GM12878 (cell line): ENCODE results near the gene COX18. TPM values are rescaled to one million over a fixed set of nuclear protein-coding genes. Genes with fewer than 3 reads are reported as not detected.

Source experiments
- ATAC-seq: fragments of 200-7000 bp; cut with Tn5 transposase; 3 replicates; pipeline ENCODE4 v1.9.1; 2020; ENCODE audit warnings: mild to moderate bottlenecking, moderate library complexity
- BruUV-seq: library from RNA; stranded (reverse); fragments of 400-500 nt; replicated peaks from 2 replicates; lab custom pipeline; 2021; lab: Mats Ljungman, UMichigan
- CTCF ChIA-PET: fragments of 300-600 bp; sonication (Branson Sonifier 250); formaldehyde crosslinking; extraction: SDS; loops from one replicate; lab custom pipeline; 2021; ENCODE audit warnings: inconsistent platforms; lab: Yijun Ruan, JAX
- POLR2A ChIA-PET: fragments of 350-600 bp; formaldehyde crosslinking; extraction: SDS; loops from one replicate; lab custom pipeline; 2021; ENCODE audit warnings: inconsistent platforms; lab: Charles Lee
- RAD21 ChIA-PET: fragments of 300-600 bp; sonication (Branson Sonifier 250); formaldehyde crosslinking; loops from one replicate; lab custom pipeline; 2023; ENCODE audit warnings: antibody characterized with exemption; ENCODE audit not compliant: unreplicated experiment; lab: Charles Lee
- SMC1A ChIA-PET: fragments of 300-600 bp; sonication (Branson Sonifier 250); formaldehyde crosslinking; loops from one replicate; lab custom pipeline; 2023; ENCODE audit not compliant: unreplicated experiment, uncharacterized antibody; lab: Charles Lee
- DNase-seq: peaks from one replicate; pipeline ENCODE4 v3.0.0-alpha.2; 2011; ENCODE audit warnings: low read depth, low spot score
- FAIRE-seq: peaks from 3 replicates; lab custom pipeline; 2011; peaks lifted over from hg19 to GRCh38; lab: Jason Lieb, UNC
- H2AFZ ChIP-seq: 2 replicates; pipeline ENCODE4 v1.6.0; 2011; ENCODE audit warnings: low read depth, low read length, control low read depth; ENCODE audit not compliant: control insufficient read depth
- H3K27ac ChIP-seq: 2 replicates; pipeline ENCODE4 v1.5.1; 2011; ENCODE audit warnings: control low read depth; ENCODE audit not compliant: control insufficient read depth, insufficient read depth
- H3K27me3 ChIP-seq, 2 experiments: replicated peaks in 1 of 2; 2 replicates each; pipeline versions ENCODE4 v1.6.0 to v1.6.1; 2011; ENCODE audit warnings: low read length in 1 of 2; ENCODE audit not compliant: control insufficient read depth in 2 of 2, insufficient read depth in 2 of 2
- H3K36me3 ChIP-seq, 2 experiments: 2 replicates each; pipeline ENCODE4 v1.5.1; 2011; ENCODE audit warnings: low read length in 1 of 2; ENCODE audit not compliant: control insufficient read depth in 2 of 2, insufficient read depth in 2 of 2
- H3K4me1 ChIP-seq: 2 replicates; pipeline ENCODE4 v1.6.1; 2011; ENCODE audit warnings: mild to moderate bottlenecking, low read length, moderate library complexity, mixed read lengths; ENCODE audit not compliant: control insufficient read depth, insufficient read depth
- H3K4me2 ChIP-seq: 2 replicates; pipeline ENCODE4 v1.6.0; 2011; ENCODE audit warnings: control low read depth; ENCODE audit not compliant: control insufficient read depth, insufficient read depth
- H3K4me3 ChIP-seq: fragments of 200-600 bp; sonication (generic); 2 replicates; pipeline ENCODE4 v1.5.1; 2016
- H3K79me2 ChIP-seq: 2 replicates; pipeline ENCODE4 v1.6.0; 2011; ENCODE audit warnings: low read length; ENCODE audit not compliant: control insufficient read depth, insufficient read depth
- H3K9ac ChIP-seq: 2 replicates; pipeline ENCODE4 v1.8.0; 2011; ENCODE audit warnings: low read length, control low read depth, mixed read lengths; ENCODE audit not compliant: control insufficient read depth, insufficient read depth
- H3K9me3 ChIP-seq: replicated peaks from 3 replicates; pipeline ENCODE4 v1.5.1; 2011; ENCODE audit warnings: mild to moderate bottlenecking, low read length; ENCODE audit not compliant: control insufficient read depth, insufficient read depth
- H4K20me1 ChIP-seq: 2 replicates; pipeline ENCODE4 v1.6.0; 2011; ENCODE audit not compliant: control insufficient read depth, insufficient read depth
- CHD1 ChIP-seq: IDR thresholded peaks from 2 replicates; pipeline ENCODE4 v1.6.1; 2012; ENCODE audit warnings: low read depth, low read length, improper control_type of control experiment
- CHD2 ChIP-seq: IDR thresholded peaks from 2 replicates; pipeline ENCODE4 v1.6.1; 2011; ENCODE audit warnings: low read depth, low read length, improper control_type of control experiment, borderline replicate concordance
- MEF2A ChIP-seq: IDR thresholded peaks from 2 replicates; pipeline ENCODE4 v1.6.1; 2011; ENCODE audit warnings: low read depth, mild to moderate bottlenecking, low read length, moderate library complexity; ENCODE audit not compliant: insufficient read depth
- MTA3 ChIP-seq: IDR thresholded peaks from 2 replicates; pipeline ENCODE4 v1.6.1; 2012; ENCODE audit warnings: low read length, inconsistent platforms, borderline replicate concordance
- RUNX3 ChIP-seq: IDR thresholded peaks from 2 replicates; pipeline ENCODE4 v1.6.1; 2012; ENCODE audit warnings: low read length, inconsistent platforms
- TCF3 ChIP-seq: IDR thresholded peaks from 2 replicates; pipeline ENCODE4 v1.6.1; 2012; ENCODE audit warnings: low read depth, mild to moderate bottlenecking, low read length, borderline replicate concordance; ENCODE audit not compliant: insufficient read depth
- WGBS: methylation state at CpG from one replicate; pipeline ENCODE4 v1.1.6; 2016; ENCODE audit warnings: low lambda C conversion rate; ENCODE audit not compliant: insufficient replicate concordance, insufficient coverage; ENCODE audit errors: missing lambda C conversion rate; 5-methylcytosine and 5-hydroxymethylcytosine counted together
- in situ Hi-C: fragments of 300-500 bp; cut with MboI; formaldehyde crosslinking; loops from 9 replicates; pipeline ENCODE4 v1.14.3; 2018; ENCODE audit warnings: mixed read lengths
- intact Hi-C: fragments of 100-400 bp; cut with micrococcal nuclease; formaldehyde crosslinking; loops from one replicate; pipeline ENCODE4 v1.14.2; 2022; ENCODE audit not compliant: unreplicated experiment
- polyA plus RNA-seq, 11 experiments: library from polyadenylated mRNA; depleted of rRNA in 4 of 11; unstranded in 6 of 11; stranded (reverse) in 5 of 11; fragments of >200 nt; fragmentation: Nextera tagmentation in 4 of 11; fragmentation: Illumina TruSeq in 1 of 11; extraction: Ambion mirVana in 4 of 11; extraction: Trizol in 1 of 11; gene quantifications; 1 replicate in 1 of 11; 2 replicates in 10 of 11; pipeline versions ENCODE4 v1.2.1 to v1.2.3, GENCODE V29; 2011 to 2016; ENCODE audit warnings: inconsistent platforms in 2 of 11, missing spikeins in 2 of 11, low read depth in 1 of 11
- total RNA-seq, 4 experiments: library from RNA; depleted of rRNA in 3 of 4; stranded (reverse); fragments of >200 nt in 3 of 4; fragmentation: Illumina TruSeq in 1 of 4; extraction: Trizol in 1 of 4; gene quantifications; 2 replicates each; pipeline versions ENCODE4 v1.2.1 to v1.2.3, GENCODE V29; 2013 to 2021
- TF ChIP-seq, protein P1 (sequence below): IDR thresholded peaks from 2 replicates; pipeline ENCODE4 v1.6.1; 2011; ENCODE audit warnings: low read depth, low read length, improper control_type of control experiment, borderline replicate concordance
- TF ChIP-seq, protein P2 (sequence below): fragments of 450-650 bp; IDR thresholded peaks from 2 replicates; pipeline ENCODE4 v1.6.1; 2017; ENCODE audit warnings: mild to moderate bottlenecking

Gene COX18
- total and polyA plus RNA-seq, 10 of the 15 experiments (the other 5 are each of a cell fraction or from before 2014, with no cell fraction given): 7.2 to 36.4 (median 17.7) TPM

DNA sequence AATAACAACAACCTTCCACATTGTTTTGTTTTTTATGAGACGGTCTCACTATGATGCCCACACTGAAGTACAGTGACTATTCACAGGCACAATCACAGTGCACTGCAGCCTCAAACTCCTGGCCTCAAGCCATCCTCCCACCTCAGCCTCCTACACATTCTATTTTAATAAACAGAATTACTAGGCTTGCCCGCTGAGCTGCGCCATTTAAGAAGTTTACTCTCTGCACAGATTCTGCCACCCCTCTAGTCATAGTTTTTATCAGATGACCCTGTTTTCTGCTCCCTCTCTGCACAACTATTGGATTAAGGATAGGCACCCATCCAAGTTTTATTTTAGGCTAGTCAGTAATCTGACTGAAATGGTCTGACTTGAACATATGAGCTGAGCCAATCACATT is 11.3 kb upstream of the COX18 start:
- peaks cover 3 to 12% of the 10 kb centered on the region in 2 experiments for H3K36me3 ChIP-seq
- no peak overlapping the region for H2AFZ ChIP-seq
- no peak overlapping the region; the same call in 1 of the 2 replicates for H3K4me2 ChIP-seq
- DNase-seq (no peak), FAIRE-seq (no peak), ATAC-seq (peak; percentile 40; the same call in 2 of the 3 replicates)
- TF ChIP-seq RUNX3: peak; percentile 33; the same call in 1 of the 2 replicates
- no peak for TF ChIP-seq CHD1
- TF ChIP-seq MEF2A: peak; percentile 48; the same call in 1 of the 2 replicates
- H3K9ac ChIP-seq: no peak overlapping the region
- intact Hi-C loops (no loop called here), in situ Hi-C loops (no loop called here)
- ChIA-PET CTCF (interaction anchor here (0.9 to 2.8 kb wide), 5 partner anchors 9 to 177 kb away, joined by 4 to 10 read pairs (median 6); partner anchors contain the start of gene COX18), RAD21 (interaction anchor here (0.9 to 1.6 kb wide), 2 partner anchors 11 to 13 kb away, joined by 4 to 6 read pairs; partner anchors contain the start of gene COX18), POLR2A (interaction anchor here (0.8 to 2.8 kb wide), 3 partner anchors 8 to 179 kb away, joined by 3 to 13 read pairs (median 11); no protein-coding TSS in a partner anchor), SMC1A (interaction anchor here (0.8 to 1.3 kb wide), 3 partner anchors 9 to 24 kb away, joined by 3 to 5 read pairs (median 3); partner anchors contain the start of gene COX18)
- H3K79me2 ChIP-seq: no peaks in the 10 kb centered on the region; the same call in 1 of the 2 replicates
- H3K27ac ChIP-seq: no peak overlapping the region; the same call in 1 of the 2 replicates
- 72% methylated on average over 3 of the region's 3 CpGs for WGBS
- no TSS peak for BruUV-seq
- H3K4me3 ChIP-seq: no peak overlapping the region
- H3K27me3 ChIP-seq: no peaks in the 10 kb centered on the region
- no peaks in the 10 kb centered on the region for H3K4me1 ChIP-seq
- H4K20me1 ChIP-seq: no peaks in the 10 kb centered on the region
- H3K9me3 ChIP-seq: no peaks in the 10 kb centered on the region

DNA sequence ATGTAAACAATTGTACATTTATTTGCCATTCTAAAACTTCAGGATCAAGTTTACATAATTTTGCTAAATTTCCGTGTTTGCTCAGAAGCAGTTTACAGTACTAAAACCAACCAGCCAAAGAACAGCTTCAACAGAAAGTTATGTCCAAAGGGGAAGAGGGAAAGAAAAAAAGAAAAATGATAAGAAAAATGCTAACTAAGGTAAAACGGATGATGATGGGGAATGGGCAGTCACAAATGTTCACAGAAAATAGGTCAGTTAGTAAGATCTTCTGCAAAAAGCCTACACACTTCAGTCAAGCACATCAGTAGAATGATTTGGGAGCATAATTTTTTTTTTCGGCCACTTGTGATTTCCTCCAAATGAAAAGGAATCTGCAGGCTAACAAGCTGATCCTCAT is 6.3 kb upstream of the COX18 start:
- intact Hi-C loops (no loop called here), in situ Hi-C loops (no loop called here)
- POLR2A ChIA-PET: no interaction called here
- SMC1A ChIA-PET: no interaction called here
- no peaks in the 10 kb centered on the region for H4K20me1 ChIP-seq
- no peak overlapping the region for H3K4me3 ChIP-seq
- H3K4me1 ChIP-seq: no peaks in the 10 kb centered on the region
- H3K9me3 ChIP-seq: no peaks in the 10 kb centered on the region
- H3K27me3 ChIP-seq: no peaks in the 10 kb centered on the region
- no peak overlapping the region for H3K27ac ChIP-seq
- WGBS: 81% methylated on average over 3 of the region's 3 CpGs
- H3K36me3 ChIP-seq: peaks cover 3 to 15% of the 10 kb centered on the region in 2 experiments
- TSS peak; percentile 38 for BruUV-seq
- H3K79me2 ChIP-seq: no peaks in the 10 kb centered on the region; the same call in 1 of the 2 replicates
- CTCF ChIA-PET: no interaction called here
- no peak for DNase-seq
- TF ChIP-seq CHD2: no peak
- no peak for TF ChIP-seq TCF3
- no peak for TF ChIP-seq MTA3
- TF ChIP-seq, protein P1, sequence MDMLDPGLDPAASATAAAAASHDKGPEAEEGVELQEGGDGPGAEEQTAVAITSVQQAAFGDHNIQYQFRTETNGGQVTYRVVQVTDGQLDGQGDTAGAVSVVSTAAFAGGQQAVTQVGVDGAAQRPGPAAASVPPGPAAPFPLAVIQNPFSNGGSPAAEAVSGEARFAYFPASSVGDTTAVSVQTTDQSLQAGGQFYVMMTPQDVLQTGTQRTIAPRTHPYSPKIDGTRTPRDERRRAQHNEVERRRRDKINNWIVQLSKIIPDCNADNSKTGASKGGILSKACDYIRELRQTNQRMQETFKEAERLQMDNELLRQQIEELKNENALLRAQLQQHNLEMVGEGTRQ: no peak
- TF ChIP-seq, protein P2, sequence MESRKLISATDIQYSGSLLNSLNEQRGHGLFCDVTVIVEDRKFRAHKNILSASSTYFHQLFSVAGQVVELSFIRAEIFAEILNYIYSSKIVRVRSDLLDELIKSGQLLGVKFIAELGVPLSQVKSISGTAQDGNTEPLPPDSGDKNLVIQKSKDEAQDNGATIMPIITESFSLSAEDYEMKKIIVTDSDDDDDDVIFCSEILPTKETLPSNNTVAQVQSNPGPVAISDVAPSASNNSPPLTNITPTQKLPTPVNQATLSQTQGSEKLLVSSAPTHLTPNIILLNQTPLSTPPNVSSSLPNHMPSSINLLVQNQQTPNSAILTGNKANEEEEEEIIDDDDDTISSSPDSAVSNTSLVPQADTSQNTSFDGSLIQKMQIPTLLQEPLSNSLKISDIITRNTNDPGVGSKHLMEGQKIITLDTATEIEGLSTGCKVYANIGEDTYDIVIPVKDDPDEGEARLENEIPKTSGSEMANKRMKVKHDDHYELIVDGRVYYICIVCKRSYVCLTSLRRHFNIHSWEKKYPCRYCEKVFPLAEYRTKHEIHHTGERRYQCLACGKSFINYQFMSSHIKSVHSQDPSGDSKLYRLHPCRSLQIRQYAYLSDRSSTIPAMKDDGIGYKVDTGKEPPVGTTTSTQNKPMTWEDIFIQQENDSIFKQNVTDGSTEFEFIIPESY: no peak
- no peak overlapping the region for H2AFZ ChIP-seq
- H3K9ac ChIP-seq: no peak overlapping the region
- RAD21 ChIA-PET: no interaction called here
- FAIRE-seq: no peak
- no peak overlapping the region for H3K4me2 ChIP-seq
- no peak for ATAC-seq
